Pulmonary artery endothelial cell (primary cell): ENCODE measurements around the gene PIP4K2B. TPM values are rescaled to one million over a fixed set of nuclear protein-coding genes. Genes with fewer than 3 reads are reported as not detected.

ENCODE experiments used
- DNase-seq: peaks from one replicate; pipeline ENCODE4 v3.0.0-alpha.2; 2011; ENCODE audit warnings: low read depth, low spot score
- total RNA-seq: library from RNA; depleted of rRNA; stranded (reverse); fragments of >200 nt; gene quantifications from 2 replicates; pipeline ENCODE4 v1.2.3, GENCODE V29; 2014

The PIP4K2B gene
- total RNA-seq, 1 donor from 2014 or later, result 37.3 TPM

GRCh38 chr17:38746004-38746848 is 53.1 kb downstream of the PIP4K2B start:
- no peak for DNase-seq

- DNase-seq, result no peak
Observed at GRCh38 chr17:38745545-38745944, 53.8 kb downstream of the PIP4K2B start.

- no peak for DNase-seq
Observed at GRCh38 chr17:38743556-38744171, 55.7 kb downstream of the PIP4K2B start.

GRCh38 chr17:38742411-38743308 is 56.7 kb downstream of the PIP4K2B start:
- DNase-seq, result peak; percentile 67

GRCh38 chr17:38741921-38742410 is 57.4 kb downstream of the PIP4K2B start:
- no peak for DNase-seq

GRCh38 chr17:38741461-38741860 is 57.9 kb downstream of the PIP4K2B start:
- DNase-seq, result no peak

GRCh38 chr17:38740806-38741205 is 58.5 kb downstream of the PIP4K2B start:
- no peak for DNase-seq

- DNase-seq, result no peak
Observed at GRCh38 chr17:38740044-38740443, 59.3 kb downstream of the PIP4K2B start.

GRCh38 chr17:38739305-38739704 is 60.1 kb downstream of the PIP4K2B start:
- no peak for DNase-seq

- no peak for DNase-seq
Observed at GRCh38 chr17:38738686-38739085, 60.7 kb downstream of the PIP4K2B start.

GRCh38 chr17:38738007-38738662 is 61.2 kb downstream of the PIP4K2B start:
- no peak for DNase-seq

- no peak for DNase-seq
Observed at GRCh38 chr17:38735161-38735997, 64.0 kb downstream of the PIP4K2B start.

- DNase-seq, result no peak
Observed at GRCh38 chr17:38733982-38734973, 65.1 kb downstream of the PIP4K2B start.

- DNase-seq, result no peak
Observed at GRCh38 chr17:38733282-38733981, 65.9 kb downstream of the PIP4K2B start.

GRCh38 chr17:38732376-38733281 is 66.7 kb downstream of the PIP4K2B start:
- no peak for DNase-seq

GRCh38 chr17:38731526-38732294 is 67.6 kb downstream of the PIP4K2B start:
- no peak for DNase-seq
